Parathyroid adenoma (tissue), 2 donors: Measurements from ENCODE around the gene FBRSL1.

Experiments
- H2AFZ ChIP-seq: fragments of 300-600 bp; sonication (generic); one replicate; pipeline ENCODE4 v1.7.0; 2017; ENCODE audit warnings: antibody characterized with exemption, mild to moderate bottlenecking
- H3K27ac ChIP-seq: fragments of 300-600 bp; sonication (generic); one replicate; pipeline ENCODE4 v1.7.0; 2017
- H3K27me3 ChIP-seq: fragments of 300-600 bp; sonication (generic); one replicate; pipeline ENCODE4 v1.7.0; 2017; ENCODE audit warnings: low read length; ENCODE audit not compliant: control insufficient read depth, insufficient read depth
- H3K36me3 ChIP-seq: fragments of 300-600 bp; sonication (generic); one replicate; pipeline ENCODE4 v1.7.0; 2017; ENCODE audit warnings: low read length; ENCODE audit not compliant: control insufficient read depth, insufficient read depth
- H3K4me1 ChIP-seq: fragments of 300-600 bp; sonication (generic); one replicate; pipeline ENCODE4 v1.7.0; 2017; ENCODE audit warnings: control low read depth
- H3K4me2 ChIP-seq: fragments of 300-600 bp; sonication (generic); one replicate; pipeline ENCODE4 v1.7.0; 2017; ENCODE audit warnings: low read length
- H3K4me3 ChIP-seq: fragments of 300-600 bp; sonication (generic); one replicate; pipeline ENCODE4 v1.7.0; 2017; ENCODE audit warnings: low read depth, low read length
- H3K79me2 ChIP-seq: fragments of 300-600 bp; sonication (generic); one replicate; pipeline ENCODE4 v1.7.0; 2017; ENCODE audit warnings: control low read depth
- H3K9ac ChIP-seq: fragments of 300-600 bp; sonication (generic); one replicate; pipeline ENCODE4 v1.7.0; 2017; ENCODE audit warnings: mild to moderate bottlenecking
- H3K9me3 ChIP-seq: fragments of 300-600 bp; sonication (generic); one replicate; pipeline ENCODE4 v1.7.0; 2017; ENCODE audit warnings: low read length; ENCODE audit not compliant: control insufficient read depth
- CTCF ChIP-seq: fragments of 300-600 bp; sonication (generic); IDR thresholded peaks from one replicate; pipeline ENCODE4 v1.7.0; 2017; ENCODE audit warnings: antibody characterized with exemption, mild to moderate bottlenecking
- donor health status: primary hyperparathyroidism.

FBRSL1 gene

GRCh38 chr12:132485619-132486018 lies 4.3 kb upstream of the FBRSL1 start:
- Histone ChIP-seq H2AFZ (no peak overlapping the region), H3K4me2 (no peak overlapping the region), H3K27me3 (no peaks in the 10 kb centered on the region), H3K4me3 (no peak overlapping the region), H3K9ac (no peak overlapping the region), H3K9me3 (no peaks in the 10 kb centered on the region), H3K4me1 (no peaks in the 10 kb centered on the region), H3K79me2 (no peaks in the 10 kb centered on the region), H3K36me3 (no peaks in the 10 kb centered on the region), H3K27ac (no peak overlapping the region)
- TF ChIP-seq CTCF: no peak

GRCh38 chr12:132486168-132486567 lies 3.8 kb upstream of the FBRSL1 start:
- no peak overlapping the region for H3K4me3 ChIP-seq
- H3K9me3 ChIP-seq: no peaks in the 10 kb centered on the region
- no peak for TF ChIP-seq CTCF
- no peak overlapping the region for H3K27ac ChIP-seq
- no peaks in the 10 kb centered on the region for H3K4me1 ChIP-seq
- H3K79me2 ChIP-seq: peaks cover 2% of the 10 kb centered on the region
- H2AFZ ChIP-seq: no peak overlapping the region
- H3K9ac ChIP-seq: no peak overlapping the region
- no peaks in the 10 kb centered on the region for H3K36me3 ChIP-seq
- no peak overlapping the region for H3K4me2 ChIP-seq
- H3K27me3 ChIP-seq: no peaks in the 10 kb centered on the region

- no peak for TF ChIP-seq CTCF
- Histone ChIP-seq H3K4me1 (peaks cover 1% of the 10 kb centered on the region), H3K9me3 (no peaks in the 10 kb centered on the region), H3K79me2 (peaks cover 6% of the 10 kb centered on the region), H3K4me2 (no peak overlapping the region), H3K27ac (no peak overlapping the region), H3K9ac (no peak overlapping the region), H3K4me3 (no peak overlapping the region), H3K27me3 (no peaks in the 10 kb centered on the region), H2AFZ (no peak overlapping the region), H3K36me3 (no peaks in the 10 kb centered on the region)
Observed at GRCh38 chr12:132486576-132486975, 3.4 kb upstream of the FBRSL1 start.

- Histone ChIP-seq H3K4me2 (no peak overlapping the region), H3K9ac (no peak overlapping the region), H3K27me3 (no peaks in the 10 kb centered on the region), H2AFZ (no peak overlapping the region), H3K27ac (no peak overlapping the region), H3K4me1 (peaks cover 5% of the 10 kb centered on the region), H3K4me3 (no peak overlapping the region), H3K9me3 (no peaks in the 10 kb centered on the region), H3K79me2 (peaks cover 13% of the 10 kb centered on the region), H3K36me3 (no peaks in the 10 kb centered on the region)
- TF ChIP-seq CTCF: no peak
Observed at GRCh38 chr12:132487311-132487741, 2.6 kb upstream of the FBRSL1 start.
